ENCODE data around the gene CD37.
A peak's percentile ranks its signal among the peaks of the same experiment; 100 is the strongest.

CD37 gene

GRCh38 chr19:49383599-49383998 is 48.4 kb downstream of the CD37 start:
- no peak for DNase-seq

DNA sequence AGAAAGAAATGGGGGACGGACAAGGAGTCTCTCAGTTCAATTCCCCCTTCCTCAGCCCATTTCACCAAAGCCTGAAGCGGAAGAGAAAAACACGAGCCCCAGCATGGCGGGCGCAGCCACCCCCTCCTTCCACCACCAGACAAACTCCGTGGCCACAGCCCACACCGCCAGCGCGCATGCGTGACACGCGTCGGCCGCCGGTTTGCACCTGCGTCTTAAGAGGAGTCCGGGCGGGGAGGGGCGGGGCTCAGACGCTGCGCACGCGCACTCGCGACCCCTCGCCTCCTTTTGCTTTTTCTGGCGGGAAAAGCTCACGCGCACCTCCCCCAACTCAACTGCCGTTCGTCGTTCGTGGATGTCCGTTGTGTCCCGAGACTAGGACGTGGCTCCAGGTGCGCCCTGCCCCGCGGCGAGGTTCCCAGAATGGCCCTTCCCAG is 52.7 kb downstream of the CD37 start, which contains the start of gene KASH5:
Gene KASH5, plus strand, starts transcription at position 314 of the 437 bp plus-strand sequence. CDS start 2,635 bp downstream, outside the sequence.
- peak; percentile 94 for DNase-seq

GRCh38 chr19:49389406-49389805 is 54.2 kb downstream of the CD37 start:
- DNase-seq: no peak

Measured in stimulated activated CD4-positive, alpha-beta T cell treated with anti-CD3 and anti-CD28 coated beads, Interleukin-1b, Interleukin-23, amount 100 ng/mL, for 48 hours (primary cell).